Mesothelial cell of epicardium (in vitro differentiated cells): ENCODE results near the gene TDRD15. TPM values are rescaled to one million over a fixed set of nuclear protein-coding genes. Genes with fewer than 3 reads are reported as not detected.

Source experiments
- DNase-seq, 2 experiments: peaks; one replicate each; pipeline ENCODE4 v3.0.0; 2021; ENCODE audit warnings: low spot score in 2 of 2; ENCODE audit not compliant: unreplicated experiment in 2 of 2
- H3K27ac Mint-ChIP-seq: 2 replicates; pipeline ENCODE4 v1.8.0; 2021; ENCODE audit warnings: mixed read lengths
- H3K27me3 Mint-ChIP-seq: 2 replicates; pipeline ENCODE4 v1.8.0; 2021; ENCODE audit warnings: low read depth, mixed read lengths
- H3K36me3 Mint-ChIP-seq: 2 replicates; pipeline ENCODE4 v1.8.0; 2021; ENCODE audit warnings: mixed read lengths
- H3K4me1 Mint-ChIP-seq: 2 replicates; pipeline ENCODE4 v1.8.0; 2021; ENCODE audit warnings: mixed read lengths
- H3K4me3 Mint-ChIP-seq: 2 replicates; pipeline ENCODE4 v1.8.0; 2021; ENCODE audit warnings: mild to moderate bottlenecking, moderate library complexity, mixed read lengths
- H3K9me3 Mint-ChIP-seq: 2 replicates; pipeline ENCODE4 v1.8.0; 2021; ENCODE audit warnings: mixed read lengths
- CTCF ChIP-seq: fragments of 200-600 bp; sonication (generic); IDR thresholded peaks from one replicate; pipeline ENCODE4 v1.5.0; 2021; ENCODE audit warnings: antibody characterized with exemption; ENCODE audit not compliant: unreplicated experiment
- total RNA-seq: library from RNA; stranded (reverse); gene quantifications from 3 replicates; pipeline ENCODE4 v1.2.1, GENCODE V29; 2021

TDRD15 gene
- total RNA-seq, 1 donor from 2014 or later: not detected

- no peak for TF ChIP-seq CTCF
- no peak overlapping the region for H3K27ac Mint-ChIP-seq
- H3K4me3 Mint-ChIP-seq: no peak overlapping the region
- no peaks in the 10 kb centered on the region for H3K36me3 Mint-ChIP-seq
- H3K4me1 Mint-ChIP-seq: no peaks in the 10 kb centered on the region
- H3K9me3 Mint-ChIP-seq: peaks cover 9% of the 10 kb centered on the region
- peaks cover 27% of the 10 kb centered on the region for H3K27me3 Mint-ChIP-seq
- DNase-seq: no peak
Measured at GRCh38 chr2:21165350-21165749, 41.6 kb downstream of the TDRD15 start.

GRCh38 chr2:21175895-21176646 is 52.3 kb downstream of the TDRD15 start:
- H3K4me3 Mint-ChIP-seq: no peak overlapping the region
- H3K36me3 Mint-ChIP-seq: no peaks in the 10 kb centered on the region
- DNase-seq: no peak
- peaks cover 5% of the 10 kb centered on the region for H3K4me1 Mint-ChIP-seq
- peak; percentile 70 for TF ChIP-seq CTCF
- H3K27ac Mint-ChIP-seq: no peak overlapping the region
- H3K27me3 Mint-ChIP-seq: no peaks in the 10 kb centered on the region
- no peaks in the 10 kb centered on the region for H3K9me3 Mint-ChIP-seq

GRCh38 chr2:21181957-21182356 is 58.2 kb downstream of the TDRD15 start:
- H3K4me3 Mint-ChIP-seq: no peak overlapping the region
- no peak for TF ChIP-seq CTCF
- no peaks in the 10 kb centered on the region for H3K9me3 Mint-ChIP-seq
- H3K36me3 Mint-ChIP-seq: no peaks in the 10 kb centered on the region
- H3K27ac Mint-ChIP-seq: no peak overlapping the region
- no peak for DNase-seq
- H3K4me1 Mint-ChIP-seq: peaks cover 6% of the 10 kb centered on the region
- H3K27me3 Mint-ChIP-seq: no peaks in the 10 kb centered on the region

- Mint-ChIP-seq H3K36me3 (no peaks in the 10 kb centered on the region), H3K4me3 (no peak overlapping the region), H3K27me3 (no peaks in the 10 kb centered on the region), H3K4me1 (peaks cover 6% of the 10 kb centered on the region), H3K9me3 (no peaks in the 10 kb centered on the region), H3K27ac (no peak overlapping the region)
- DNase-seq: no peak
- TF ChIP-seq CTCF: no peak
Measured at GRCh38 chr2:21183306-21183705, 59.5 kb downstream of the TDRD15 start.

GRCh38 chr2:21183726-21184125 is 60.0 kb downstream of the TDRD15 start:
- H3K9me3 Mint-ChIP-seq: no peaks in the 10 kb centered on the region

More at GRCh38 chr2:21183726-21184125, 60.0 kb downstream of the TDRD15 start:
- DNase-seq: no peak
- Mint-ChIP-seq H3K4me1 (peaks cover 6% of the 10 kb centered on the region), H3K27me3 (no peaks in the 10 kb centered on the region), H3K36me3 (no peaks in the 10 kb centered on the region), H3K27ac (no peak overlapping the region), H3K4me3 (no peak overlapping the region)
- TF ChIP-seq CTCF: no peak
